ENCODE measurements around the gene GIMAP1. TPM values are rescaled to one million over a fixed set of nuclear protein-coding genes. Genes with fewer than 3 reads are reported as not detected.

Gene GIMAP1
- total and polyA plus RNA-seq, 2 experiments from 2014 or later = 0.13 TPM; not detected in 1

GRCh38 chr7:150742286-150742968 lies 26.0 kb downstream of the GIMAP1 start:
- Histone ChIP-seq H3K36me3 (replicated peaks; ENCODE audit: insufficient read depth, low read depth) (no peaks in the 10 kb centered on the region), H3K9me3 (ENCODE audit: low read depth) (no peaks in the 10 kb centered on the region), H2AFZ (no peak overlapping the region), H3K27ac (no peak overlapping the region), H3K79me2 (no peaks in the 10 kb centered on the region), H3K27me3 (peaks cover 22% of the 10 kb centered on the region), H3K4me1 (ENCODE audit: insufficient read depth) (no peaks in the 10 kb centered on the region), H3K4me3 (no peak overlapping the region), H3K9me2 (replicated peaks; ENCODE audit: insufficient read depth) (no peaks in the 10 kb centered on the region), H3K4me2 (no peak overlapping the region), H4K20me1 (ENCODE audit: insufficient read depth, poor library complexity, severe bottlenecking) (no peaks in the 10 kb centered on the region)
- no peak for DNase-seq (ENCODE audit: low spot score)
- 79% methylated on average over 14 of the region's 14 CpGs for WGBS (ENCODE audit: low lambda C conversion rate, missing lambda C conversion rate)
- TF ChIP-seq EZH2phosphoT487 (IDR thresholded peaks at IDR 0.05; ENCODE audit: low read depth, severe bottlenecking, unreplicated experiment) = no peak
- no peak for TF ChIP-seq CTCF (IDR thresholded peaks at IDR 0.05; ENCODE audit: poor library complexity)
- TF ChIP-seq EZH2 (IDR thresholded peaks at IDR 0.05; ENCODE audit: borderline replicate concordance) = no peak

- Histone ChIP-seq H4K20me1 (ENCODE audit: insufficient read depth, poor library complexity, severe bottlenecking) (no peaks in the 10 kb centered on the region), H3K79me2 (no peaks in the 10 kb centered on the region), H3K36me3 (replicated peaks; ENCODE audit: insufficient read depth, low read depth) (no peaks in the 10 kb centered on the region), H3K27me3 (peaks cover 11% of the 10 kb centered on the region), H3K4me3 (no peak overlapping the region), H3K27ac (no peak overlapping the region), H3K9me2 (replicated peaks; ENCODE audit: insufficient read depth) (no peaks in the 10 kb centered on the region), H3K4me2 (no peak overlapping the region), H3K9me3 (ENCODE audit: low read depth) (no peaks in the 10 kb centered on the region), H2AFZ (no peak overlapping the region), H3K4me1 (ENCODE audit: insufficient read depth) (no peaks in the 10 kb centered on the region)
- TF ChIP-seq EZH2phosphoT487 (IDR thresholded peaks at IDR 0.05; ENCODE audit: low read depth, severe bottlenecking, unreplicated experiment) (no peak), CTCF (IDR thresholded peaks at IDR 0.05; ENCODE audit: poor library complexity) (no peak), EZH2 (IDR thresholded peaks at IDR 0.05; ENCODE audit: borderline replicate concordance) (no peak)
- 82% methylated on average over 8 of the region's 8 CpGs for WGBS (ENCODE audit: low lambda C conversion rate, missing lambda C conversion rate)
- no peak for DNase-seq (ENCODE audit: low spot score)
Observed at GRCh38 chr7:150744041-150744656, 27.7 kb downstream of the GIMAP1 start.

GRCh38 chr7:150745086-150745485 lies 28.7 kb downstream of the GIMAP1 start:
- no peak overlapping the region for H3K27ac ChIP-seq
- TF ChIP-seq CTCF (IDR thresholded peaks at IDR 0.05; ENCODE audit: poor library complexity) = no peak
- TF ChIP-seq EZH2 (IDR thresholded peaks at IDR 0.05; ENCODE audit: borderline replicate concordance) = no peak
- no peak for TF ChIP-seq EZH2phosphoT487 (IDR thresholded peaks at IDR 0.05; ENCODE audit: low read depth, severe bottlenecking, unreplicated experiment)
- no peak for DNase-seq (ENCODE audit: low spot score)
- no peaks in the 10 kb centered on the region for H4K20me1 ChIP-seq (ENCODE audit: insufficient read depth, poor library complexity, severe bottlenecking)
- H3K4me2 ChIP-seq = no peak overlapping the region
- no peaks in the 10 kb centered on the region for H3K9me2 ChIP-seq (replicated peaks; ENCODE audit: insufficient read depth)
- 77% methylated on average over 5 of the region's 5 CpGs for WGBS (ENCODE audit: low lambda C conversion rate, missing lambda C conversion rate)
- H3K9me3 ChIP-seq (ENCODE audit: low read depth) = no peaks in the 10 kb centered on the region
- H3K27me3 ChIP-seq = peaks cover 19% of the 10 kb centered on the region
- H3K36me3 ChIP-seq (replicated peaks; ENCODE audit: insufficient read depth, low read depth) = no peaks in the 10 kb centered on the region
- no peak overlapping the region for H3K4me3 ChIP-seq
- no peak overlapping the region for H2AFZ ChIP-seq
- no peaks in the 10 kb centered on the region for H3K79me2 ChIP-seq
- no peaks in the 10 kb centered on the region for H3K4me1 ChIP-seq (ENCODE audit: insufficient read depth)
